Suprapubic skin (tissue), 4 donors: Measurements from ENCODE around the gene TMEM143.

ENCODE experiments used
- CTCF ChIP-seq, 2 donors: fragments of 200-600 bp in 1 of 2; fragments of 450-650 bp in 1 of 2; sonication (generic) in 1 of 2; IDR thresholded peaks; one replicate each; pipeline ENCODE4 v1.5.1; 2016 to 2019; ENCODE audit warnings: antibody characterized with exemption in 2 of 2, mild to moderate bottlenecking in 1 of 2, moderate library complexity in 1 of 2
- EP300 ChIP-seq: sonication (generic); formaldehyde crosslinking; IDR thresholded peaks from one replicate; pipeline ENCODE4 v1.6.1; 2017; ENCODE audit warnings: antibody characterized with exemption
- POLR2A ChIP-seq, 2 donors: fragments of 450-650 bp; IDR thresholded peaks; one replicate each; pipeline ENCODE4 v1.6.1; 2017; ENCODE audit warnings: antibody characterized with exemption in 2 of 2, mild to moderate bottlenecking in 2 of 2, moderate library complexity in 2 of 2
- POLR2AphosphoS5 ChIP-seq, 3 donors: sonication (generic); formaldehyde crosslinking; IDR thresholded peaks; one replicate each; pipeline ENCODE4 v1.6.1; 2017; ENCODE audit warnings: antibody characterized with exemption in 3 of 3

- TF ChIP-seq POLR2A (IDR thresholded peaks at IDR 0.05) (no peak), CTCF (IDR thresholded peaks at IDR 0.05) (no peak), POLR2AphosphoS5 (IDR thresholded peaks at IDR 0.05) (no peak), EP300 (no peak)
Measured at GRCh38 chr19:48350856-48351255, 12.9 kb downstream of the TMEM143 start.
